ENCODE data around the gene COL5A1. TPM values are rescaled to one million over a fixed set of nuclear protein-coding genes. Genes with fewer than 3 reads are reported as not detected.
A peak's percentile ranks its signal among the peaks of the same experiment; 100 is the strongest.

Gene COL5A1
- total RNA-seq, 1 donor from 2014 or later = 19.8 TPM

- no peak for DNase-seq (ENCODE audit: low spot score, unreplicated experiment)
- H3K36me3 Mint-ChIP-seq (ENCODE audit: insufficient read depth) = no peaks in the 10 kb centered on the region
- TF ChIP-seq CTCF (IDR thresholded peaks at IDR 0.05; ENCODE audit: unreplicated experiment) = no peak
- no peaks in the 10 kb centered on the region for H3K9me3 Mint-ChIP-seq (ENCODE audit: low read depth)
- peak overlapping the region; percentile 19 for H3K27ac Mint-ChIP-seq
- no peaks in the 10 kb centered on the region for H3K27me3 Mint-ChIP-seq
- H3K4me3 Mint-ChIP-seq (ENCODE audit: low read depth) = no peak overlapping the region
- H3K4me1 Mint-ChIP-seq (ENCODE audit: low read depth) = no peaks in the 10 kb centered on the region
Observed at GRCh38 chr9:134757216-134757975, 115.8 kb downstream of the COL5A1 start.

DNA sequence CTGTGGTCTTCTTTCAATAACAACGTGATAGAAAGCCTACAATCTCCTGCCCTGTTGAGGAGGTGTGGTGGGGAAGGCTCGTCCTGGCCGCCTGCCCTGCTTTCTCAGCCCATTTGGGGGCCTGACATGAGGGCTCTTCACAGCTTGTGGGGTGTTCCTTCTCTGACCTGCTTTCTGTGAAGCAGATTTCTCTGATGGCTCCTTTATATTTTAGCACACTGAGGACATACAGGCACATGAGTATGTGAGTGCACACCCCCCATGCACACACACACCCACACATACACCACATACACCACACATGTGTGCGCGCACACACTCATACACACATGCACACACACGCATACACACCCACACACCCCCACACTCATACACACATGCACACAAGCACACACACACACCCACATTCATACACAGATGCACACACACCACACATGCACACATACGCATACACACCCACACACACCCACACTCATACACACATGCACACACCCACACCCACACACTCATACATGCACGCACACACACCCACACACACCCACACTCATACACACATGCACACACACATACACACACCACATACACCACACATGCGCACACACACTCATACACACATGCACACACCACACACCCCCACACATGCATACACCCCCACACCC, 117.5 kb downstream of the COL5A1 start:
- TF ChIP-seq CTCF (IDR thresholded peaks at IDR 0.05; ENCODE audit: unreplicated experiment) = no peak
- Mint-ChIP-seq H3K9me3 (ENCODE audit: low read depth) (no peaks in the 10 kb centered on the region), H3K4me3 (ENCODE audit: low read depth) (no peak overlapping the region), H3K4me1 (ENCODE audit: low read depth) (no peaks in the 10 kb centered on the region), H3K27ac (no peak overlapping the region), H3K36me3 (ENCODE audit: insufficient read depth) (no peaks in the 10 kb centered on the region), H3K27me3 (no peaks in the 10 kb centered on the region)
- no peak for DNase-seq (ENCODE audit: low spot score, unreplicated experiment)

DNA sequence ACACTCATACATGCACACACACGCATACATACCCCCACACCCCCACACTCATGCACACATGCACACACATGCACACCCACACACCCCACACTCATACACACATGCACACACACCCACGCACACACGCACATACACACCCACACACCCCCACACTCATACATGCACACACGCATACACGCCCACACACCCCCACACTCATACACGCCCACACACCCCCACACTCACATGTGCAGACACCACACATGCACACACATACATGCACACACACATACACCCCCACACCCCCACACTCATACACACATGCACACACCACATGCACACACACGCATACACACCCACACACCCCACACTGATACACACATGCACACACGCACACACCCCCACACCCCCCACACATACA, 118.3 kb downstream of the COL5A1 start:
- DNase-seq (ENCODE audit: low spot score, unreplicated experiment) = no peak
- TF ChIP-seq CTCF (IDR thresholded peaks at IDR 0.05; ENCODE audit: unreplicated experiment) = no peak
- H3K9me3 Mint-ChIP-seq (ENCODE audit: low read depth) = no peaks in the 10 kb centered on the region
- H3K27me3 Mint-ChIP-seq = no peaks in the 10 kb centered on the region
- H3K4me3 Mint-ChIP-seq (ENCODE audit: low read depth) = no peak overlapping the region
- no peak overlapping the region for H3K27ac Mint-ChIP-seq
- no peaks in the 10 kb centered on the region for H3K4me1 Mint-ChIP-seq (ENCODE audit: low read depth)
- no peaks in the 10 kb centered on the region for H3K36me3 Mint-ChIP-seq (ENCODE audit: insufficient read depth)

- no peak overlapping the region for H3K27ac Mint-ChIP-seq
- no peak for DNase-seq (ENCODE audit: low spot score, unreplicated experiment)
- no peaks in the 10 kb centered on the region for H3K36me3 Mint-ChIP-seq (ENCODE audit: insufficient read depth)
- TF ChIP-seq CTCF (IDR thresholded peaks at IDR 0.05; ENCODE audit: unreplicated experiment) = no peak
- no peaks in the 10 kb centered on the region for H3K27me3 Mint-ChIP-seq
- H3K9me3 Mint-ChIP-seq (ENCODE audit: low read depth) = no peaks in the 10 kb centered on the region
- H3K4me1 Mint-ChIP-seq (ENCODE audit: low read depth) = no peaks in the 10 kb centered on the region
- no peak overlapping the region for H3K4me3 Mint-ChIP-seq (ENCODE audit: low read depth)
Observed at GRCh38 chr9:134760750-134761420, 119.3 kb downstream of the COL5A1 start.

DNA sequence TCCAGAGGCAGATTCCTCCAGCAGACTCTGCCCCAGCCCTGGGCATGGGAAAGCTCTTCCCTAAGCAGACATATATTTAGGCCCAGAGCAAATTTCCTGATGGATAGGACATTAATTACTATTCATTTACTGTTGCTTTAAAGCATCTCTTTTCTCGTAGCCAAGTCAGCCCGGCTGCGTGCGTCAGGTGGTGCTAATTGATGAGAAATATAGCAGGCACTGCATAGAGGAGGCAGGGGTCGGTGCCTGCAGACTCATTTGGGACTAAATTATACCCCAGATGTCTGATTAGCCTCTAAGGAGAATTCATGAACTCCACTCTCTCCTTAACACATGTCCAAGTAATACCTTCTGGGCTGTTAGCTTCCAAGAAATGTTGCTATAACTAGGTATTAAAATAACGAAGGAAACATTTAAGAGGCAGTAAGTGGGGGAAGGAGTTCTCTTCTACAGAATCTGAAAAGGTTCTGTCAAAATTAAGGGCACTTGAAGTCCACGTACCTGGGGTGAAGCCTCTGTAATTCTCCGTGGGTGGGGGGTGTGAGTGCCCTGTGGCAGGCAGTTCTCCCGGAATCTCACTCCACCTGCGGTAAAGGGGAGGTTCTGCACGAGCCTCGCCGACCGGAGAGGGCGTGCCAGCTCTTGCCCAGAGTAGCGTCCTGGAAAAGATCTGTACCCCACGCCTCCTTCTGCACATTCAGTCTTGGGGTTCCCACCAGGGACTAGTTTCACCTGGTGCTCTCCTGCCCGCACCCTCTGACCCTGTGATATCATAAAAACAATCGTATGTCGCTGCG, 123.1 kb downstream of the COL5A1 start:
- H3K9me3 Mint-ChIP-seq (ENCODE audit: low read depth) = no peaks in the 10 kb centered on the region
- no peaks in the 10 kb centered on the region for H3K36me3 Mint-ChIP-seq (ENCODE audit: insufficient read depth)
- no peaks in the 10 kb centered on the region for H3K27me3 Mint-ChIP-seq
- no peak for DNase-seq (ENCODE audit: low spot score, unreplicated experiment)
- no peaks in the 10 kb centered on the region for H3K4me1 Mint-ChIP-seq (ENCODE audit: low read depth)
- H3K27ac Mint-ChIP-seq = no peak overlapping the region
- no peak overlapping the region for H3K4me3 Mint-ChIP-seq (ENCODE audit: low read depth)
- TF ChIP-seq CTCF (IDR thresholded peaks at IDR 0.05; ENCODE audit: unreplicated experiment) = no peak
